KMS-11 (cell line): ENCODE measurements around the gene GRIP2.

Experiments
- H2AFZ ChIP-seq: fragments of 200-600 bp; sonication (generic); 2 replicates; pipeline ENCODE4 v1.6.1; 2016; ENCODE audit warnings: antibody characterized with exemption, mixed run types, low read depth
- H3K27ac ChIP-seq: fragments of 200-600 bp; sonication (generic); 2 replicates; pipeline ENCODE4 v1.6.1; 2016; ENCODE audit warnings: mild to moderate bottlenecking, mixed run types
- H3K27me3 ChIP-seq: fragments of 200-600 bp; sonication (generic); 2 replicates; pipeline ENCODE4 v1.6.1; 2017; ENCODE audit warnings: mild to moderate bottlenecking, low read depth, mixed run types, moderate library complexity; ENCODE audit not compliant: insufficient read depth
- H3K36me3 ChIP-seq: fragments of 200-600 bp; sonication (generic); 2 replicates; pipeline ENCODE4 v1.6.1; 2017; ENCODE audit warnings: mild to moderate bottlenecking, mixed run types; ENCODE audit not compliant: insufficient read depth
- H3K4me1 ChIP-seq: fragments of 200-600 bp; sonication (generic); 2 replicates; pipeline ENCODE4 v1.6.1; 2016; ENCODE audit warnings: mild to moderate bottlenecking, low read depth, mixed run types; ENCODE audit not compliant: poor library complexity, severe bottlenecking
- H3K4me2 ChIP-seq: fragments of 200-600 bp; sonication (generic); 2 replicates; pipeline ENCODE4 v1.7.0; 2016; ENCODE audit warnings: mild to moderate bottlenecking, mixed run types
- H3K4me3 ChIP-seq: fragments of 200-600 bp; sonication (generic); IDR thresholded peaks from 2 replicates; pipeline ENCODE4 v1.6.1; 2017; ENCODE audit warnings: low read depth, low read length, mixed read lengths; ENCODE audit not compliant: insufficient read depth
- H3K79me2 ChIP-seq: fragments of 200-600 bp; sonication (generic); 2 replicates; pipeline ENCODE4 v1.6.1; 2016; ENCODE audit warnings: low read depth, mixed run types; ENCODE audit not compliant: insufficient read depth
- H3K9ac ChIP-seq: fragments of 200-600 bp; sonication (generic); 2 replicates; pipeline ENCODE4 v1.6.1; 2016; ENCODE audit warnings: mild to moderate bottlenecking, mixed run types
- H4K20me1 ChIP-seq: fragments of 200-600 bp; sonication (generic); 2 replicates; pipeline ENCODE4 v1.6.1; 2016; ENCODE audit warnings: mild to moderate bottlenecking, mixed run types; ENCODE audit not compliant: insufficient read depth
- CTCF ChIP-seq: fragments of 200-600 bp; sonication (generic); conservative IDR thresholded peaks from 2 replicates; pipeline ENCODE4 v1.6.1; 2017; ENCODE audit warnings: low read depth, mild to moderate bottlenecking, antibody characterized with exemption, low read length, moderate library complexity, mixed read lengths

GRIP2 gene

GRCh38 chr3:14522129-14522691 is 17.9 kb downstream of the GRIP2 start:
- no peak overlapping the region for H3K4me2 ChIP-seq
- no peaks in the 10 kb centered on the region for H4K20me1 ChIP-seq
- H3K36me3 ChIP-seq: no peaks in the 10 kb centered on the region
- H3K27ac ChIP-seq: no peak overlapping the region
- no peak overlapping the region for H2AFZ ChIP-seq
- no peaks in the 10 kb centered on the region for H3K79me2 ChIP-seq
- TF ChIP-seq CTCF: no peak
- H3K27me3 ChIP-seq: no peaks in the 10 kb centered on the region
- H3K9ac ChIP-seq: no peak overlapping the region
- H3K4me1 ChIP-seq: no peaks in the 10 kb centered on the region
- no peak overlapping the region for H3K4me3 ChIP-seq

- no peak for TF ChIP-seq CTCF
- Histone ChIP-seq H3K4me2 (no peak overlapping the region), H3K79me2 (no peaks in the 10 kb centered on the region), H3K27ac (no peak overlapping the region), H3K9ac (no peak overlapping the region), H4K20me1 (no peaks in the 10 kb centered on the region), H3K27me3 (no peaks in the 10 kb centered on the region), H3K36me3 (no peaks in the 10 kb centered on the region), H2AFZ (no peak overlapping the region), H3K4me3 (no peak overlapping the region), H3K4me1 (no peaks in the 10 kb centered on the region)
Measured at GRCh38 chr3:14521611-14522010, 18.5 kb downstream of the GRIP2 start.

GRCh38 chr3:14520967-14521366 is 19.2 kb downstream of the GRIP2 start:
- Histone ChIP-seq H3K27ac (no peak overlapping the region), H2AFZ (no peak overlapping the region), H3K9ac (no peak overlapping the region), H4K20me1 (no peaks in the 10 kb centered on the region), H3K4me1 (no peaks in the 10 kb centered on the region), H3K79me2 (no peaks in the 10 kb centered on the region), H3K36me3 (no peaks in the 10 kb centered on the region), H3K27me3 (no peaks in the 10 kb centered on the region), H3K4me3 (no peak overlapping the region), H3K4me2 (no peak overlapping the region)
- no peak for TF ChIP-seq CTCF

GRCh38 chr3:14520149-14520548 is 20.0 kb downstream of the GRIP2 start:
- H3K4me3 ChIP-seq: no peak overlapping the region
- no peak overlapping the region for H3K9ac ChIP-seq
- H3K36me3 ChIP-seq: no peaks in the 10 kb centered on the region
- no peaks in the 10 kb centered on the region for H3K79me2 ChIP-seq
- no peak overlapping the region for H3K4me2 ChIP-seq
- no peaks in the 10 kb centered on the region for H3K4me1 ChIP-seq
- no peak for TF ChIP-seq CTCF
- no peaks in the 10 kb centered on the region for H3K27me3 ChIP-seq
- no peak overlapping the region for H2AFZ ChIP-seq
- no peaks in the 10 kb centered on the region for H4K20me1 ChIP-seq
- H3K27ac ChIP-seq: no peak overlapping the region
